GM18526 (cell line): ENCODE data around the gene MAGI2.

Experiments used
- POLR2A ChIP-seq: IDR thresholded peaks from 3 replicates; pipeline ENCODE4 v1.6.1; 2011; ENCODE audit not compliant: insufficient read length; ENCODE audit errors: extremely low read depth

MAGI2 gene

GRCh38 chr7:79301419-79301818 lies 152.0 kb downstream of the MAGI2 start:
- no peak for TF ChIP-seq POLR2A

- TF ChIP-seq POLR2A: no peak
Observed at GRCh38 chr7:79300573-79300972, 152.9 kb downstream of the MAGI2 start.

- TF ChIP-seq POLR2A: no peak
Observed at GRCh38 chr7:79298145-79298760, 155.2 kb downstream of the MAGI2 start.

GRCh38 chr7:79296553-79297320 lies 156.7 kb downstream of the MAGI2 start:
- no peak for TF ChIP-seq POLR2A

- no peak for TF ChIP-seq POLR2A
Observed at GRCh38 chr7:79293655-79294142, 159.8 kb downstream of the MAGI2 start.

- no peak for TF ChIP-seq POLR2A
Observed at GRCh38 chr7:79292834-79293233, 160.6 kb downstream of the MAGI2 start.

- no peak for TF ChIP-seq POLR2A
Observed at GRCh38 chr7:79291498-79291865, 162.0 kb downstream of the MAGI2 start.

- no peak for TF ChIP-seq POLR2A
Observed at GRCh38 chr7:79290841-79291497, 162.5 kb downstream of the MAGI2 start.

GRCh38 chr7:79290398-79290797 lies 163.1 kb downstream of the MAGI2 start:
- no peak for TF ChIP-seq POLR2A

GRCh38 chr7:79288655-79289054 lies 164.8 kb downstream of the MAGI2 start:
- TF ChIP-seq POLR2A: no peak

- no peak for TF ChIP-seq POLR2A
Observed at GRCh38 chr7:79287981-79288380, 165.5 kb downstream of the MAGI2 start.

GRCh38 chr7:79286181-79286580 lies 167.3 kb downstream of the MAGI2 start:
- TF ChIP-seq POLR2A: no peak

- TF ChIP-seq POLR2A: no peak
Observed at GRCh38 chr7:79285756-79286155, 167.7 kb downstream of the MAGI2 start.

- TF ChIP-seq POLR2A: no peak
Observed at GRCh38 chr7:79284211-79284610, 169.3 kb downstream of the MAGI2 start.

- no peak for TF ChIP-seq POLR2A
Observed at GRCh38 chr7:79282882-79283602, 170.4 kb downstream of the MAGI2 start.
